Raji (cell line): ENCODE data around the gene UQCRHL.
"Not testable (repeated sequence)": the region's sequence is repeated elsewhere in the genome, so short reads cannot be mapped to it uniquely, and the experiment has no call there.

Experiments used
- POLR2A ChIP-seq: IDR thresholded peaks from 2 replicates; pipeline ENCODE4 v1.6.1; 2011; ENCODE audit warnings: low read depth, low read length, control low read depth; ENCODE audit not compliant: insufficient read depth

UQCRHL gene

DNA sequence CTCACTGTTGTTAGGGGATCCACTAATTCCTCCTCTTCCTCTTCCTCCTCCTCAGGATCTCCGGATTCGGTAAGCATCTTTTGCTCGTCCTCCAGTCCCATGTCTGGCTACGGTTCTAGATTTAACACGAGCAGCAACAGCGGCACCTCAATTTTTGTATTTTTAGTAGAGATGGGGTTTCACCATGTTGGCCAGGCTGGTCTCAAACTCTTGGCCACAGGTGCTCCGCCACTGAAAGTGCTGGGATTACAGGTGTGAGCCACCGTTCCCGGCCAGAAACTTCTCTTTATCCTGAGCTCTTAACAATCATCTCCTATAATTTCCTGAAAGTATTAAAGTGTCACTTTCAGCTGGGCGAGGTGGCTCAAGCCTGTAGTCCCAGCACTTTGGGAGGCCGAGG lies at the start of gene UQCRHL:
UQCRHL (minus strand) TSS at position 101 of the 400 bp plus-strand sequence; CDS start at position 101, 0 bp downstream.
- not testable (repeated sequence) for TF ChIP-seq POLR2A

DNA sequence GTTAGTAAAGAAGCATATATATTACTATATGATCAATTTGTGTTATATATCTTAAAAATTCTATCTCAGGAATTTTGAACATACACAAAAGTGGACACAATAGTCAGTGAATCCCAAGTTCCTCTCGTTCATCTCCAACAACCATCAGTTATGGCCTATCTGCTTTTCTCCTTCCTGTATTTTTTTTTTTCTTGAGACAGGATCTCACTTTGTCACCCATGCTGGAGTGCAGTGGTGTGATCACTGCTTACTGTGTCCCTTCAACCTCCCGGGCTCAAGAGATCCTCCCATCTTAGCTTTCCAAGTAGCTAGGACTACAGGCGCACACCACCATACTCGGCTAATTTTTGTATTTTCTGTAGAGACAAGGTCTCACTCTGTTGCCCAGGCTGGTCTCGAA lies 49.4 kb upstream of the UQCRHL start:
- TF ChIP-seq POLR2A = no peak

DNA sequence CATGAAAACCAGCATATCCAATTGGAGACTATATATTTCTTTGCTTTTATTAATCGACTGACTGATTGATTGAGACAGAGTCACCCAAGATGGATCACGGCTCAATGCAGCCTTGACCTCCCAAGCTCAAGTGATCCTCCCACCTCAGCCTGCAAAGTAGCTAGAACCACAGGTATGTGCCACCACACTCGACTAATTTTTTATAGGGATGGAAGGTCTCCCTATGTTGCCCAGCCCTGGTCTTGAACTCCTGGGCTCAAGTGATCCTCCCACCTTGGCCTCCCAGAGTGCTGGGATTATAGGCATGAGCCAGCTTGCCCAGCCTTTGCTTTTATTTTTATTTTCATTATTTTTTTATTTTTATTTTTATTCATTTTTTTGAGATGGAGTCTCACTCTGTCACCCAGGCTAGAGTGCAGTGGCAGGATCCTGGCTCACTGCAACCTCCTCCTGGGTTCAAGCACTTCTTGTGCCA lies 45.4 kb upstream of the UQCRHL start:
- TF ChIP-seq POLR2A = no peak

- TF ChIP-seq POLR2A = no peak
Measured at GRCh38 chr1:15852036-15852827, 44.8 kb upstream of the UQCRHL start.

GRCh38 chr1:15851210-15852035 lies 44.0 kb upstream of the UQCRHL start:
- TF ChIP-seq POLR2A = no peak

DNA sequence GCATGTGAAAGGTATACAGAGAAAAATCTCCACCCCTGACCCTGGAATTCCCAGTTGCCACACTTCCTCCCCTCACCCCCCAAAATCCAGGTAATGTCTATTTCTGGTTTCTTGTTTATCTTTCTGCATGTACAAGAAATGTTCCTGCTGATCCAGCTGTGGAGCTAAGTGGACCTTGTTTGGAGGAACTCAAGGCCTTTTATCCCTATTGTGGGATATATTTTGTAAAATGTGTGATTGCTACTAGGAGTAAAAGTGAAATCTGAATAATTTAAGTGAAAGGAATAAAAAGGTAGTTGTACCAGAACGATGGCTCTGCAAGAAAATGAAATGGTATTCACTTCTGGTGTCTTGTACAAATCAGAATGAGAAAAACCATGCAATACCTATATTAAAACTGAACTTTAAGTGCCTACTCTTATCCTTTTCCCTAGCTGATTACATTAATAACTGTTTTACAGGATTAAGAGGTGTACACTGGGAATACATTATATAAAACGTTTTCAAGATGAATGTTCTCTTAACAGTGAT lies 43.1 kb upstream of the UQCRHL start:
- TF ChIP-seq POLR2A = no peak

GRCh38 chr1:15849775-15850324 lies 42.4 kb upstream of the UQCRHL start:
- no peak for TF ChIP-seq POLR2A

GRCh38 chr1:15848929-15849774 lies 41.7 kb upstream of the UQCRHL start:
- TF ChIP-seq POLR2A = no peak

DNA sequence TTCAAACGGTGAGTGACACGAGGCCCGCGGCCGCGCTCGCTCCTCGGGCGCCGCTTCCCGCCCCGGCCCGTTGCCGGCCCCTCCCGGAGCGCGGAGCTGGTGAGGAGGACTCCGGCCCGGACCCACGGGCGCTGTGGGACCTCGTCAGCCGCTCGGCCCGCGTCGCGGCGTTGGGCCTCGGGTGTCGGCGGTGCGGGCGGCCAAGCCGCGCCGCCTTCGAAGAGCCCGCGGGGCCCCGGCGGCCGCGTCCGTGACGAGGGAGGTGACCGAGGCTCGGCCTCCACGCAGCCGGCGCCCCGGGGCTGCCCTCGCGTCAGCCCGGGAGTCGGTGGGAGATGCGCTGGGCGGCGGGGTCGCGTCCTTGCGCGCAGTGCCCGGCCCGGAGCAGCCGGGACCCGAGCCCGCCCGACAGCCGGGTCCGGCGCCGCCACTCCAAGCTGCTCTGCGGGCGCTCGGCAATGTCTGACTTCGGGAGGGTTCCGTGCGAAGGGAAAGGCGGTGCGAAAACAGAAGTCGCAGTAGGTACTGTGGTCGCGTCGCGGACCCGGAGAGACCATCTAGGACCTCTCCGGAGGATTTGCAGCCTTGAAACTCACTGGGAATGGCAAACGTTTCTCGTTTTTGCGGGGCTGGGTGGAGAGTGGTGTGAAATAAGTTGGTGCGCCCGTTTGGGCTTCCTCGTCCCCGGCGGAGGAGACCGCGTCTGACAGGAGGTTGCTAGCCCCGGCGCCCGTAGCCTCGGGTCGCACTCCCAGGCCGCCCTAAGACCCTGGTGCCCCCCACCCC lies 40.9 kb upstream of the UQCRHL start:
- no peak for TF ChIP-seq POLR2A

- peak; percentile 4; the same call in 1 of the 2 replicates for TF ChIP-seq POLR2A
Measured at GRCh38 chr1:15847893-15848142, 40.4 kb upstream of the UQCRHL start.

DNA sequence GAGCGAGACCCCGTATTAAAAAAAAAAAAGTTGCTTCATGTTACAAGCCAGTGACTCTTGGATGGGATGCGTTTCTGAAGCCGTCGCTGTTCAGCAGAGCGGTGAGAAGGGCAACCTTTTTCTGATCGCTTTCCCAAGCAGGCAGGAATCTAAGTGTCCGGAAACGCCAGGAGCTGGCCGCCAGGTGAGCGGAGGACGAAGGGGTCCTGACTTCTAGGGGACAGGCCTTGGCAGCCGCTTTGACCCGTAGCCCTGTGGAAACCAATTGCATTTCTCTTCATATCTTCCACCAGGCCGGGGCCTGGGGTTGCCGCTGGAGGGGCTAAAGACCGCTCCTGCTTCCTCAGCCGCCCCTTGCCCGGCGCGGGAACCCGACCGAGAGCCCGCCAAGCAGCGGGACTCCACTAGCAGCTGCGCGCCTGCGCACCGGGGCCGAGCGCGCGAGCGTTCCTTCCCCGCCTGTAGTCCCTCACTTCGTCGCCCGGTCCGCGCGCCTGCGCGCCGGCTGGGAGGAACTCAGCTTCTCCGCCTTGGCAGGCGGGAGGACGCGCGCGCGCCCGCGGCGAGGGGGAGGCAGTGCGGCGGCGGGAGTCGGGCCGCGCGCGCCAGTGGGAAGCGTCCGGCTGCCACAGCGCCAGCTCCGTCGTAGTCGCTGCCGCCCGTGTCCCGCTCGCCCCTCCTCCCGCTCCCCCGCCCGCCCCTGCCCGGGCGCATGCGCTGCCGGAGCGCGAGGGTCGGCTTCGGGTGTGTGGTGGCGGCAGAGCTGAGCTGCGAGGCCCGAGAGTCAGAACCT lies 39.8 kb upstream of the UQCRHL start, which contains the start of gene SPEN:
SPEN (plus strand) TSS at position 608 of the 793 bp plus-strand sequence. CDS start 361 bp downstream, outside the sequence.
- peak; percentile 69 for TF ChIP-seq POLR2A

DNA sequence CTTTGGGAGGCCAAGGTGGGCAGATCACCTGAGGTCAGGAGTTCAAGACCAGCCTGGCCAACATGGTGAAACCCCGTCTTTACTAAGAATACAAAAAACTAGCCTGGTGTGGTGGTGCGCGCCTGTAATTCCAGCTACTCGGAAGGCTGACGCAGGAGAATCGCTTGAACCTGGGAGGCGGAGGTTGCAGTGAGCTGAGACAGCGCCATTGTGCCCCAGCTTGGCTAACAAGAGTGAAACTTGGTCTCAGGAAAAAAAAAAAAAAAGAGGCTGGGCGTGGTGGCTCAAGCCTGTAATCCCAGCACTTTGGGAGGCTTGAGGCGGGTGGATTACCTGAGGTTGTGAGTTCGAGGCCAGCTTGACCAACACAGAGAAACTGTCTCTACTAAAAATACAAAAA lies 38.6 kb upstream of the UQCRHL start:
- TF ChIP-seq POLR2A = 0 out of 2 replicates have a peak, but pooled peaks have one; percentile 13
